ENCODE measurements around the gene MARCHF10. TPM values are rescaled to one million over a fixed set of nuclear protein-coding genes. Genes with fewer than 3 reads are reported as not detected.

MARCHF10 gene
- polyA plus RNA-seq, 1 experiment, result 0.14 TPM

GRCh38 chr17:62717589-62717855 is 90.6 kb downstream of the MARCHF10 start:
- Histone ChIP-seq H3K27ac (ENCODE audit: low read depth, low read length) (no peak overlapping the region), H3K9me3 (ENCODE audit: control insufficient read depth, insufficient read depth, low read length) (no peaks in the 10 kb centered on the region; the same call in 1 of the 2 replicates), H3K4me3 (ENCODE audit: low read depth, low read length) (no peak overlapping the region), H3K27me3 (ENCODE audit: control insufficient read depth, insufficient read depth, low read length) (no peaks in the 10 kb centered on the region)
- ChIA-PET CTCF (no interaction called here), POLR2A (no interaction called here)
- TF ChIP-seq, protein P1, sequence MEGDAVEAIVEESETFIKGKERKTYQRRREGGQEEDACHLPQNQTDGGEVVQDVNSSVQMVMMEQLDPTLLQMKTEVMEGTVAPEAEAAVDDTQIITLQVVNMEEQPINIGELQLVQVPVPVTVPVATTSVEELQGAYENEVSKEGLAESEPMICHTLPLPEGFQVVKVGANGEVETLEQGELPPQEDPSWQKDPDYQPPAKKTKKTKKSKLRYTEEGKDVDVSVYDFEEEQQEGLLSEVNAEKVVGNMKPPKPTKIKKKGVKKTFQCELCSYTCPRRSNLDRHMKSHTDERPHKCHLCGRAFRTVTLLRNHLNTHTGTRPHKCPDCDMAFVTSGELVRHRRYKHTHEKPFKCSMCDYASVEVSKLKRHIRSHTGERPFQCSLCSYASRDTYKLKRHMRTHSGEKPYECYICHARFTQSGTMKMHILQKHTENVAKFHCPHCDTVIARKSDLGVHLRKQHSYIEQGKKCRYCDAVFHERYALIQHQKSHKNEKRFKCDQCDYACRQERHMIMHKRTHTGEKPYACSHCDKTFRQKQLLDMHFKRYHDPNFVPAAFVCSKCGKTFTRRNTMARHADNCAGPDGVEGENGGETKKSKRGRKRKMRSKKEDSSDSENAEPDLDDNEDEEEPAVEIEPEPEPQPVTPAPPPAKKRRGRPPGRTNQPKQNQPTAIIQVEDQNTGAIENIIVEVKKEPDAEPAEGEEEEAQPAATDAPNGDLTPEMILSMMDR (IDR thresholded peaks at IDR 0.05; ENCODE audit: low read depth, low read length), result no peak
- no peak for DNase-seq (ENCODE audit: low read depth, low spot score)

- H3K4me3 ChIP-seq (ENCODE audit: low read depth, low read length), result no peak overlapping the region
- ChIA-PET POLR2A (no interaction called here), CTCF (no interaction called here)
- TF ChIP-seq, protein P1 (IDR thresholded peaks at IDR 0.05; ENCODE audit: low read depth, low read length), result no peak
- H3K9me3 ChIP-seq (ENCODE audit: control insufficient read depth, insufficient read depth, low read length), result no peaks in the 10 kb centered on the region; the same call in 1 of the 2 replicates
- H3K27me3 ChIP-seq (ENCODE audit: control insufficient read depth, insufficient read depth, low read length), result no peaks in the 10 kb centered on the region
- no peak overlapping the region for H3K27ac ChIP-seq (ENCODE audit: low read depth, low read length)
- no peak for DNase-seq (ENCODE audit: low read depth, low spot score)
These were observed 91.1 kb downstream of the MARCHF10 start for GRCh38 chr17:62716834-62717588.

GRCh38 chr17:62715882-62716390 is 92.2 kb downstream of the MARCHF10 start:
- TF ChIP-seq, protein P1 (IDR thresholded peaks at IDR 0.05; ENCODE audit: low read depth, low read length), result no peak
- H3K4me3 ChIP-seq (ENCODE audit: low read depth, low read length), result no peak overlapping the region
- ChIA-PET CTCF (interaction anchor here (0.7 to 1.1 kb wide), 2 partner anchors 10 to 253 kb away, joined by 3 to 5 read pairs; no protein-coding TSS in a partner anchor), POLR2A (no interaction called here)
- DNase-seq (ENCODE audit: low read depth, low spot score), result no peak
- H3K9me3 ChIP-seq (ENCODE audit: control insufficient read depth, insufficient read depth, low read length), result no peaks in the 10 kb centered on the region; the same call in 1 of the 2 replicates
- no peak overlapping the region for H3K27ac ChIP-seq (ENCODE audit: low read depth, low read length)
- no peaks in the 10 kb centered on the region for H3K27me3 ChIP-seq (ENCODE audit: control insufficient read depth, insufficient read depth, low read length)

- TF ChIP-seq, protein P1 (IDR thresholded peaks at IDR 0.05; ENCODE audit: low read depth, low read length), result no peak
- no peak overlapping the region for H3K4me3 ChIP-seq (ENCODE audit: low read depth, low read length)
- DNase-seq (ENCODE audit: low read depth, low spot score), result no peak
- ChIA-PET POLR2A (interaction anchor here (0.7 kb wide), 1 partner anchor 267 kb away, joined by 3 read pairs; no protein-coding TSS in a partner anchor), CTCF (no interaction called here)
- no peak overlapping the region for H3K27ac ChIP-seq (ENCODE audit: low read depth, low read length)
- no peaks in the 10 kb centered on the region for H3K27me3 ChIP-seq (ENCODE audit: control insufficient read depth, insufficient read depth, low read length)
- peaks cover 5% of the 10 kb centered on the region for H3K9me3 ChIP-seq (ENCODE audit: control insufficient read depth, insufficient read depth, low read length)
These were observed 93.9 kb downstream of the MARCHF10 start for GRCh38 chr17:62714016-62714777.
